Measurements from ENCODE around the gene APOBR. TPM values are rescaled to one million over a fixed set of nuclear protein-coding genes. Genes with fewer than 3 reads are reported as not detected.
A peak's percentile ranks its signal among the peaks of the same experiment; 100 is the strongest.

The APOBR gene
- total and polyA plus RNA-seq, 4 experiments from 2014 or later: 0.12 to 9.9 (median 6.3) TPM

DNA sequence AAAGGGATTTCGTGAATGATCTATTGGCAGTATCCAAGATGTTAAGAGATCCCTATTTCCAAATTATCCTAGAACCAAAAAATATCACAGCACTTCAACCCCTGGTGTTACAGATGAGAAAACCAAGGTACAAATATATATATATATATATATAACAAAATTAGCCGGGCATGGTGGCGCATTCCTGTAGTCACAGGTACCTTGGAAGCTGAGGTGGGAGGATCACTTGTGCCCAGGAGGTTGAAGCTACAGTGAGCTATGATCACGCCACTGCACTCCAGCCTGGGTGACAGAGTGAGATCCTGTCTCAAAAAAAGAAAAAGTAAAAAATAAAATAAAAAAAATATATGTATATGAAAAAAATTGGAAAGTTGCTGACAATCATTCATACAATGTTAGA, 1.9 kb upstream of the APOBR start:
- POLR2A ChIA-PET (ENCODE audit: partially characterized antibody): interaction anchor here (0.7 to 6.2 kb wide), 8 partner anchors 21 to 304 kb away, joined by 3 to 122 read pairs (median 8); partner anchors contain the start of gene SGF29
- intact Hi-C loops (cut with micrococcal nuclease): no loop called here
- peak overlapping the region; percentile 36 to 82 for H3K4me3 ChIP-seq (ENCODE audit: low read length in 2 of 2)
- H3K4me1 ChIP-seq (ENCODE audit: insufficient read depth, low read length): peaks cover 70% of the 10 kb centered on the region
- H3K36me3 ChIP-seq (ENCODE audit: insufficient read depth, low read length): peaks cover 15% of the 10 kb centered on the region
- peaks cover 25 to 48% of the 10 kb centered on the region in 2 donors for H3K36me3 Mint-ChIP-seq
- H3K27me3 Mint-ChIP-seq: no peaks in the 10 kb centered on the region
- H3K27ac Mint-ChIP-seq: peak overlapping the region; percentile 99 to 100 (median 100)
- CTCF ChIA-PET (ENCODE audit: partially characterized antibody): interaction anchor here (1.3 to 2.7 kb wide), 3 partner anchors 23 to 60 kb away, joined by 5 to 20 read pairs (median 9); no protein-coding TSS in a partner anchor
- H3K9me3 Mint-ChIP-seq: peaks cover 0 to 2% (median 0%) of the 10 kb centered on the region in 8 donors
- peak overlapping the region; percentile 93 for H3K27ac ChIP-seq (ENCODE audit: low read depth, low read length)
- no peak for DNase-seq
- no peaks in the 10 kb centered on the region for H3K9me3 ChIP-seq (ENCODE audit: control insufficient read depth in 1 of 2, low read length in 2 of 2)
- no peaks in the 10 kb centered on the region for H3K27me3 ChIP-seq (ENCODE audit: insufficient read depth, low read length)
- peak overlapping the region; percentile 96 to 99 (median 98) for H3K4me3 Mint-ChIP-seq
- H3K4me1 Mint-ChIP-seq: peaks cover 36 to 81% (median 64%) of the 10 kb centered on the region in 4 donors

DNA sequence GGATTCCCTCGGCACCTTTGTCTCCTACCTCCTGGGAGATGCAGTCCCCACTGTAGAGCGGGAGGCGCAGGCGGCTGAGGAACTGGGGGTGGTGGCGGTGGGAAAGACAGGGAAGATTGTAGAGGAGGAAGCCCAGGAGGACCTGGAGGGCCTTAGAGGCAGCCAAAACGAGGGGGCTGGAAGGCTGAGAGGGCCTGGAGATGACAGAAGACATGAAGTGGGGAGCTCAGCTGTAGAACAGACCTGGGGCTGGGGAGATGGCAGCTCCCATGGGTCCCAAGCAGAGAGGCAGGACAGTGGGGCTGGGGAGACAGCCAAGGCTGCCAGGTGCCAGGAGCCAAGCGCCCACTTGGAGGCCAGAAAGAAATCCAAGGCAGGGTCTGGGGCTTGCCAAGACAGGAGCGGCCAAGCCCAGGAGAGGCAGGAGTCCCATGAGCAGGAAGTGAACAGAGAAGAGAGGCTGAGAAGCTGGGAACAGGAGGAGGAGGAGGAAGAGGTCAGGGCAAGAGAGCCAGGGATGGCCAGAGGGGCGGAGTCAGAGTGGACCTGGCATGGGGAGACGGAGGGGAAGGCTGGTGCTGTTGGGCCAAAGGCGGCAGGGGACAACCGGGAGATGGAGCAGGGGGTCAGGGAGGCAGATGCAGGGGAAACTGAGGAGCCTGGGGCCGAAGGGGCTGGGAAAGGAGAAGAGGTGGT, 803 bp downstream of the APOBR start:
- intact Hi-C loops (cut with micrococcal nuclease): no loop called here
- no peaks in the 10 kb centered on the region for H3K27me3 Mint-ChIP-seq
- Histone ChIP-seq H3K4me1 (ENCODE audit: insufficient read depth, low read length) (peaks cover 63% of the 10 kb centered on the region), H3K4me3 (ENCODE audit: low read length in 2 of 2) (peak overlapping the region; percentile 30 to 57), H3K27ac (ENCODE audit: low read depth, low read length) (peak overlapping the region; percentile 80), H3K9me3 (ENCODE audit: control insufficient read depth in 1 of 2, low read length in 2 of 2) (no peaks in the 10 kb centered on the region), H3K27me3 (ENCODE audit: insufficient read depth, low read length) (no peaks in the 10 kb centered on the region), H3K36me3 (ENCODE audit: insufficient read depth, low read length) (no peaks in the 10 kb centered on the region)
- CTCF ChIA-PET (ENCODE audit: partially characterized antibody): interaction anchor here (1.5 to 1.8 kb wide), 2 partner anchors 39 to 54 kb away, joined by 6 to 12 read pairs; no protein-coding TSS in a partner anchor
- H3K4me1 Mint-ChIP-seq: peaks cover 39 to 65% (median 57%) of the 10 kb centered on the region in 4 donors
- H3K36me3 Mint-ChIP-seq: peaks cover 17 to 43% of the 10 kb centered on the region in 2 donors
- POLR2A ChIA-PET (ENCODE audit: partially characterized antibody): interaction anchor here (0.9 to 6.2 kb wide), 8 partner anchors 8 to 60 kb away, joined by 3 to 122 read pairs (median 13); partner anchors contain the start of gene SGF29
- peaks cover 0 to 2% (median 0%) of the 10 kb centered on the region in 8 donors for H3K9me3 Mint-ChIP-seq
- H3K27ac Mint-ChIP-seq: peak overlapping the region; percentile 96 to 100 (median 99)
- DNase-seq: peak in 1 of 5 donors; percentile 8
- H3K4me3 Mint-ChIP-seq: peak overlapping the region; percentile 85 to 99 (median 94)

DNA sequence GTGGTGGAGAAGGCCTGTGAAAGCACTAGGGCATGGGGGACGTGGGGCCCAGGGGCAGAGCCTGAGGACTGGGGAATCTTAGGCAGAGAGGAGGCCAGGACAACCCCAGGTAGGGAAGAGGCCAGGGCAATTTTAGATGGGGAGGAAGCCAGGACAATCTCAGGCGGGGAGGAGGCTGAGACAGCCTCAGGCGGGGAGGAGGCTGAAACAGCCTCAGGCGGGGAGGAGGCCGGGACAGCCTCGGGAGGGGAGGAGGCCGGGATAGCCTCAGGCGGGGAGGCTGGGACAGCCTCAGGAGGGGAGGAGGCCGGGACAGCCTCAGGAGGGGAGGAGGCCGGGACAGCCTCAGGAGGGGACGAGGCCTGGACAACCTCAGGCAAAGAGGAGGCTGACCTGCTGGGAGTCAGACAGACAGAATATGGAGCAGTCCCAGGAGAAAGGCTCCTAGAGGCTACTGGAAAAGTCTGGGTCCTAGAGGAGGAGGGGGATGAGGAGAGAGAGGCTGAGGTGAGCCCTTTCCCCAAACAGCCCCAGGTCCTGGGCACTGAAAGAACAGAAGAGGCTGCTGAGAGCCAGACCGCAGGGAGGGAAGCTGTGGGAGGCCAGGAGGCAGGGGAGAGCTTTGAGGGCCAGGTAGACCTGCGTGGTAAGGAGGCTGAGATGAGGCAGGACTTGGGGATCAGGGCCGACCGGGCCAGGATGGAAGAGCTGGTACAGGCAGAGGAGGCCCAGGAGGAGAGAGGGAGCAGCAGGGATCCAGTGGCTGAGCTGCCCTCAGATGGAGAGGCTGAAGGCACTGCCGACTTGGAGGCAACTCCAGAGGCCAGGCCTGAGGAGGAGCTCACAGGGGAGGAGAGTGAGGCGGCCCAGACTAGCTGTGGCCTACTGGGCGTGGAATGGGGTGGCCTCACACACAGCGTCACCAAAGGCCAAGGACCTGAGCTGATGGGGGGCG, 1.6 kb downstream of the APOBR start:
- ChIA-PET CTCF (ENCODE audit: partially characterized antibody) (no interaction called here), POLR2A (ENCODE audit: partially characterized antibody) (interaction anchor here (0.8 to 6.2 kb wide), 4 partner anchors 17 to 59 kb away, joined by 5 to 122 read pairs (median 35); partner anchors contain the start of gene SGF29)
- Mint-ChIP-seq H3K27ac (peak overlapping the region; percentile 96 to 100 (median 99)), H3K9me3 (peaks cover 0 to 2% (median 0%) of the 10 kb centered on the region in 8 donors), H3K4me1 (peaks cover 39 to 65% (median 58%) of the 10 kb centered on the region in 4 donors), H3K4me3 (peak overlapping the region; percentile 85 to 99 (median 94)), H3K36me3 (peaks cover 17 to 43% of the 10 kb centered on the region in 2 donors), H3K27me3 (no peaks in the 10 kb centered on the region)
- DNase-seq: no peak
- no peak overlapping the region for H3K4me3 ChIP-seq (ENCODE audit: low read length in 2 of 2)
- peak overlapping the region; percentile 80 for H3K27ac ChIP-seq (ENCODE audit: low read depth, low read length)
- intact Hi-C loops (cut with micrococcal nuclease): no loop called here
- no peaks in the 10 kb centered on the region for H3K36me3 ChIP-seq (ENCODE audit: insufficient read depth, low read length)
- H3K9me3 ChIP-seq (ENCODE audit: control insufficient read depth in 1 of 2, low read length in 2 of 2): no peaks in the 10 kb centered on the region
- peaks cover 57% of the 10 kb centered on the region for H3K4me1 ChIP-seq (ENCODE audit: insufficient read depth, low read length)
- H3K27me3 ChIP-seq (ENCODE audit: insufficient read depth, low read length): no peaks in the 10 kb centered on the region

DNA sequence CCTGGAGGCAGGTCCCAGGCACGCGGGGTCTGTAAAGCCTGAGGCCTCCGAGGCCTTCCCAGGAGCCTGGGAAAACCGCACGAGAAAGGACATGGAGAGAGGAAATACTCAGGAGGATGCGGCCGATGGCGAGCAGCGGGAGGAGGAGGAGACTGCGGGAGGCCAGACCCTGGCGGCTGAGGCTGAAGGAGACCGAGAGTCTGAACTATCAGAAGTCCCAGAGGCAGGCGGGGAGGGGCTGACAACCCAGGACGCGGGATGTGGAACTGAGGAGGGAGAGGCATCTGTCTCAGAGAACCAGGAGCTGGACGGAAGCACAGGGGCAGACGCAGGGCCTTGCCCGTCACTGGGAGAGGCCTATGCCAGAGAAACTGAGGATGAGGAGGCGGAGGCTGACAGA, 2.4 kb downstream of the APOBR start:
- Mint-ChIP-seq H3K27me3 (no peaks in the 10 kb centered on the region), H3K9me3 (peaks cover 0 to 1% (median 0%) of the 10 kb centered on the region in 8 donors), H3K4me1 (peaks cover 39 to 60% (median 52%) of the 10 kb centered on the region in 4 donors), H3K36me3 (peaks cover 17 to 40% of the 10 kb centered on the region in 2 donors), H3K27ac (peak overlapping the region; percentile 61 to 100 (median 98)), H3K4me3 (peak overlapping the region in 7 of 8 donors; percentile 20 to 66 (median 46))
- DNase-seq: no peak
- intact Hi-C loops (cut with micrococcal nuclease): no loop called here
- no peaks in the 10 kb centered on the region for H3K36me3 ChIP-seq (ENCODE audit: insufficient read depth, low read length)
- no peaks in the 10 kb centered on the region for H3K27me3 ChIP-seq (ENCODE audit: insufficient read depth, low read length)
- no peak overlapping the region for H3K4me3 ChIP-seq (ENCODE audit: low read length in 2 of 2)
- no peaks in the 10 kb centered on the region for H3K9me3 ChIP-seq (ENCODE audit: control insufficient read depth in 1 of 2, low read length in 2 of 2)
- no peak overlapping the region for H3K27ac ChIP-seq (ENCODE audit: low read depth, low read length)
- POLR2A ChIA-PET (ENCODE audit: partially characterized antibody): interaction anchor here (0.8 kb wide), 1 partner anchor 38 kb away, joined by 5 read pairs; no protein-coding TSS in a partner anchor
- CTCF ChIA-PET (ENCODE audit: partially characterized antibody): no interaction called here
- H3K4me1 ChIP-seq (ENCODE audit: insufficient read depth, low read length): peaks cover 52% of the 10 kb centered on the region

DNA sequence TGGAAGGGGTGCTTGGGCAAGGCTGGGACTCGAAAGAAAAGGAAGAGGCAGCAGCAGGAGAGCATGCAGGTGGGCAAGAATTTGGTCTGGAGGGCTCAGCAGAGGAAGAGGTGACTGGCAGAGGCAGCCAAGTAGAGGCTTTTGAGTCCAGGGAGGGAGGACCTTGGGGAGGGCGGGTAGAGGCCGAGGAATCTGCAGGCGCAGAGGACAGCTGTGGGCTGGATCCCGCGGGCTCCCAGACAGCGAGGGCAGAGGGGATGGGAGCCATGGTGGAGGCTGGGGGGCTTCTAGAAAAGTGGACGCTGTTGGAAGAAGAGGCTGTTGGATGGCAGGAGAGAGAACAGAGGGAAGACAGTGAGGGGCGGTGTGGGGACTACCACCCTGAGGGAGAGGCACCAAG, 2.9 kb downstream of the APOBR start:
- intact Hi-C loops (cut with micrococcal nuclease): no loop called here
- Histone ChIP-seq H3K4me1 (ENCODE audit: insufficient read depth, low read length) (peaks cover 50% of the 10 kb centered on the region), H3K27ac (ENCODE audit: low read depth, low read length) (no peak overlapping the region), H3K9me3 (ENCODE audit: control insufficient read depth in 1 of 2, low read length in 2 of 2) (no peaks in the 10 kb centered on the region), H3K4me3 (ENCODE audit: low read length in 2 of 2) (no peak overlapping the region), H3K27me3 (ENCODE audit: insufficient read depth, low read length) (no peaks in the 10 kb centered on the region), H3K36me3 (ENCODE audit: insufficient read depth, low read length) (no peaks in the 10 kb centered on the region)
- POLR2A ChIA-PET (ENCODE audit: partially characterized antibody): no interaction called here
- H3K36me3 Mint-ChIP-seq: peaks cover 17 to 36% of the 10 kb centered on the region in 2 donors
- no peak for DNase-seq
- no peaks in the 10 kb centered on the region for H3K27me3 Mint-ChIP-seq
- peak overlapping the region; percentile 61 to 100 (median 94) for H3K27ac Mint-ChIP-seq
- H3K4me3 Mint-ChIP-seq: peak overlapping the region in 6 of 8 donors; percentile 41 to 57 (median 50)
- peaks cover 39 to 55% (median 49%) of the 10 kb centered on the region in 4 donors for H3K4me1 Mint-ChIP-seq
- CTCF ChIA-PET (ENCODE audit: partially characterized antibody): no interaction called here
- no peaks in the 10 kb centered on the region for H3K9me3 Mint-ChIP-seq

DNA sequence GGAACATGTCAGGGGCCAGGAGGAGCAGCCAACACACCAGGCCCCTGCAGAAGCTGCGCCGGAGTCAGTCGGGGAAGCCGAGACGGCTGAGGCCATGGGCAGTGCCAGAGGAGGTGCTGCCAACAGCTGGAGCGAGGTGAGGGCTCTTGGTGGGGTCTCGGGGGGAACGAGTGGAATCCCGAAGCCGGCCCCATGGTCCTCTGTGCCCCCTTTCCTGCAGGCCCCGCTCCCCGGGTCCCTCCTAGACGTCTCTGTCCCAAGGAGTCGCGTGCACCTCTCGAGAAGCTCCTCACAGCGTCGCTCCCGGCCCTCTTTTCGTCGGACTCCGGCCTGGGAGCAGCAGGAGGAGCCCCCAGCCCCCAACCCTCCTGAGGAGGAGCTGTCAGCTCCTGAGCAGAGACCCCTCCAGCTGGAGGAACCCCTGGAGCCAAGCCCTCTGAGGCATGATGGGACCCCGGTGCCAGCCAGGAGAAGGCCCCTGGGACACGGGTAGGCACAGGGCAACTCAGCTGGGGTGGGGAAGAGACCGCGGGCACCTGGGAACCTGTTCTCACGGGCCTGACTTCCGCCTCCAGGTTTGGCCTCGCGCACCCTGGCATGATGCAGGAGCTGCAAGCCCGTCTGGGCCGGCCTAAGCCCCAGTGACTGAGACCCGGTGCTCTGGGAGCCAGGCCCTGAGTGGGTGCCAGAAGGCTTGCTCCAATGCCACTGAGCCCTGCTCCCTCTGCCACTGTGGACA, 3.6 kb downstream of the APOBR start:
- CTCF ChIA-PET (ENCODE audit: partially characterized antibody): no interaction called here
- POLR2A ChIA-PET (ENCODE audit: partially characterized antibody): no interaction called here
- Mint-ChIP-seq H3K36me3 (peaks cover 17 to 36% of the 10 kb centered on the region in 2 donors), H3K9me3 (no peaks in the 10 kb centered on the region), H3K27me3 (no peaks in the 10 kb centered on the region), H3K27ac (peak overlapping the region in 5 of 7 donors; percentile 25 to 100 (median 99)), H3K4me3 (peak overlapping the region in 1 of 8 donors; percentile 57), H3K4me1 (peaks cover 39 to 50% (median 46%) of the 10 kb centered on the region in 4 donors)
- intact Hi-C loops (cut with micrococcal nuclease): no loop called here
- no peak overlapping the region for H3K4me3 ChIP-seq (ENCODE audit: low read length in 2 of 2)
- H3K27me3 ChIP-seq (ENCODE audit: insufficient read depth, low read length): no peaks in the 10 kb centered on the region
- DNase-seq: no peak
- H3K27ac ChIP-seq (ENCODE audit: low read depth, low read length): no peak overlapping the region
- H3K9me3 ChIP-seq (ENCODE audit: control insufficient read depth in 1 of 2, low read length in 2 of 2): no peaks in the 10 kb centered on the region
- H3K36me3 ChIP-seq (ENCODE audit: insufficient read depth, low read length): no peaks in the 10 kb centered on the region
- H3K4me1 ChIP-seq (ENCODE audit: insufficient read depth, low read length): peaks cover 44% of the 10 kb centered on the region
